Measurements from ENCODE around the gene FRMD4A. TPM values are rescaled to one million over a fixed set of nuclear protein-coding genes. Genes with fewer than 3 reads are reported as not detected.

Gene FRMD4A
- total and polyA plus RNA-seq, 10 of the 15 experiments (the other 5 are each of a cell fraction or from before 2014, with no cell fraction given) = 17.8 to 75.2 (median 39.1) TPM

GRCh38 chr10:14016931-14017333 is 313.8 kb downstream of the FRMD4A start (continued):
- TF ChIP-seq NKRF (conservative IDR thresholded peaks at IDR 0.05) (no peak), MXI1 (IDR thresholded peaks at IDR 0.05; ENCODE audit: low read depth, low read length) (no peak)
- TF ChIP-seq, protein P1, sequence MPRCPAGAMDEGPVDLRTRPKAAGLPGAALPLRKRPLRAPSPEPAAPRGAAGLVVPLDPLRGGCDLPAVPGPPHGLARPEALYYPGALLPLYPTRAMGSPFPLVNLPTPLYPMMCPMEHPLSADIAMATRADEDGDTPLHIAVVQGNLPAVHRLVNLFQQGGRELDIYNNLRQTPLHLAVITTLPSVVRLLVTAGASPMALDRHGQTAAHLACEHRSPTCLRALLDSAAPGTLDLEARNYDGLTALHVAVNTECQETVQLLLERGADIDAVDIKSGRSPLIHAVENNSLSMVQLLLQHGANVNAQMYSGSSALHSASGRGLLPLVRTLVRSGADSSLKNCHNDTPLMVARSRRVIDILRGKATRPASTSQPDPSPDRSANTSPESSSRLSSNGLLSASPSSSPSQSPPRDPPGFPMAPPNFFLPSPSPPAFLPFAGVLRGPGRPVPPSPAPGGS (IDR thresholded peaks at IDR 0.05; ENCODE audit: borderline replicate concordance, insufficient read depth, low read depth, low read length, poor library complexity, severe bottlenecking) = no peak

DNA sequence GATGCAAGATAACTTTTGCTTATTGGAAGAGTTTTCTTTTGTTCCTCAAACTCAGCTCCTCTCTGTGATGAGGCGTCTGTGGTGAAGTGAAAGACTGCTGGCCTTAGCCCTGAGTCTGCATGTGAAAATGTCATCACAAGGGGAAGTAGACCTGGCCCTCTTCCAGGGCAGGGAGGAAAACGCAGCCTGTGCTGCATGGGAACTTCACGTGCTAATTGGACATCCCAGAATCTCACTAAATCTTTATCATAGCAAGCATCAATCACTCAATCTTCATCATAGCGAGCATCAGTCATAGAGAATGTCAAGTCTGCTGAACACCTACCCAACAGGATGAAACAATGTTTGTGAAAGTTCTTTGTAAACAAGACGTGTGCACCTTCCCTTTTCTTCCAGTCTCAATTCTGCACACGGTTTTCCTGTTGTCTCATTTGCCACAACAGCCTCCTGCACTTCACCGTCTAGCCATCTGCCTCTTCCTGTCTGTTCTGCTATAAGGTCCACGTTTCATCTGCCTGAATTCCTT is 314.6 kb downstream of the FRMD4A start:
- Histone ChIP-seq H3K27ac (ENCODE audit: control insufficient read depth, insufficient read depth) (0 out of 2 replicates have a peak overlapping the region, but pooled peaks have one; percentile 34), H3K4me3 (no peak overlapping the region), H2AFZ (ENCODE audit: control insufficient read depth, low read depth, low read length) (no peak overlapping the region), H3K9me3 (replicated peaks; ENCODE audit: control insufficient read depth, insufficient read depth, low read length) (no peaks in the 10 kb centered on the region), H3K9ac (ENCODE audit: control insufficient read depth, insufficient read depth, low read length) (no peak overlapping the region), H3K4me1 (ENCODE audit: control insufficient read depth, insufficient read depth, low read length) (no peaks in the 10 kb centered on the region), H3K36me3 (ENCODE audit: control insufficient read depth in 2 of 2, insufficient read depth in 2 of 2, low read length in 1 of 2) (no peaks in the 10 kb centered on the region), H3K79me2 (ENCODE audit: control insufficient read depth, insufficient read depth, low read length) (peaks cover 5% of the 10 kb centered on the region), H4K20me1 (ENCODE audit: control insufficient read depth, insufficient read depth) (no peaks in the 10 kb centered on the region), H3K4me2 (ENCODE audit: control insufficient read depth, insufficient read depth) (peak overlapping the region; percentile 33; the same call in 1 of the 2 replicates), H3K27me3 (replicated peaks in 1 of 2; ENCODE audit: control insufficient read depth in 2 of 2, insufficient read depth in 2 of 2, low read length in 1 of 2) (no peaks in the 10 kb centered on the region)
- intact Hi-C loops (cut with micrococcal nuclease; ENCODE audit: unreplicated experiment) (no loop called here), in situ Hi-C loops (cut with MboI) (no loop called here)
- CTCF ChIA-PET = interaction anchor here (1.1 to 1.5 kb wide), 2 partner anchors 14 to 227 kb away, joined by 3 read pairs; no protein-coding TSS in a partner anchor
- POLR2A ChIA-PET = no interaction called here
- DNase-seq (ENCODE audit: low read depth, low spot score) (no peak), FAIRE-seq (no peak), ATAC-seq (peak; percentile 57)
- RAD21 ChIA-PET (ENCODE audit: unreplicated experiment) = interaction anchor here (1.4 to 2.0 kb wide), 3 partner anchors 9 to 229 kb away, joined by 3 to 7 read pairs (median 6); no protein-coding TSS in a partner anchor
- SMC1A ChIA-PET (ENCODE audit: uncharacterized antibody, unreplicated experiment) = interaction anchor here (0.6 to 1.2 kb wide), 5 partner anchors 10 to 25 kb away, joined by 3 to 5 read pairs (median 3); no protein-coding TSS in a partner anchor
- no TSS peak for BruUV-seq (replicated peaks)
- WGBS (ENCODE audit: insufficient coverage, insufficient replicate concordance, low lambda C conversion rate, missing lambda C conversion rate) = 1% methylated on average over 8 of the region's 8 CpGs
- TF ChIP-seq POU2F2 (IDR thresholded peaks at IDR 0.05; ENCODE audit: borderline replicate concordance, low read depth, low read length) (0 out of 3 replicates have a peak, but pooled peaks have one; percentile 10), MTA2 (IDR thresholded peaks at IDR 0.05; ENCODE audit: low read depth) (0 out of 2 replicates have a peak, but pooled peaks have one; percentile 24), SUZ12 (IDR thresholded peaks at IDR 0.05; ENCODE audit: unreplicated experiment) (no peak), EGR1 (IDR thresholded peaks at IDR 0.05; ENCODE audit: borderline replicate concordance in 1 of 2, low read depth in 2 of 2, low read length in 2 of 2) (no peak), TARDBP (IDR thresholded peaks at IDR 0.05; ENCODE audit: borderline replicate concordance) (no peak), RB1 (IDR thresholded peaks at IDR 0.05; ENCODE audit: borderline replicate concordance) (no peak), SPI1 (IDR thresholded peaks at IDR 0.05; ENCODE audit: borderline replicate concordance, insufficient read depth, low read depth, low read length) (0 out of 2 replicates have a peak, but pooled peaks have one; percentile 32), FOS (IDR thresholded peaks at IDR 0.05; ENCODE audit: borderline replicate concordance, extremely low read depth, insufficient read length) (no peak), CREB1 (IDR thresholded peaks at IDR 0.05; ENCODE audit: low read depth) (no peak), RAD21 (IDR thresholded peaks at IDR 0.05; ENCODE audit: insufficient read depth, low read depth, low read length) (no peak), BCLAF1 (IDR thresholded peaks at IDR 0.05) (no peak), RELA (IDR thresholded peaks at IDR 0.05; ENCODE audit: borderline replicate concordance, partially characterized antibody) (no peak), CHD4 (IDR thresholded peaks at IDR 0.05) (no peak)

Data from GM12878 (cell line).